Vagina (tissue), 2 donors: ENCODE measurements around the gene MPV17.

ENCODE experiments used
- CTCF ChIP-seq, 3 experiments: fragments of 450-650 bp in 2 of 3; fragments of 200-600 bp in 1 of 3; sonication (generic) in 1 of 3; IDR thresholded peaks; one replicate each; pipeline ENCODE4 v1.5.1; 2017 to 2019; ENCODE audit warnings: antibody characterized with exemption in 3 of 3, mild to moderate bottlenecking in 2 of 3, moderate library complexity in 2 of 3
- POLR2AphosphoS5 ChIP-seq, 2 donors: sonication (generic); formaldehyde crosslinking; IDR thresholded peaks; one replicate each; pipeline ENCODE4 v1.9.0; 2017; ENCODE audit warnings: antibody characterized with exemption in 2 of 2, mild to moderate bottlenecking in 2 of 2, low read depth in 1 of 2; ENCODE audit not compliant: insufficient read depth in 1 of 2

- no peak for TF ChIP-seq CTCF (IDR thresholded peaks at IDR 0.05)
- no peak for TF ChIP-seq POLR2AphosphoS5 (IDR thresholded peaks at IDR 0.05; ENCODE audit: insufficient read depth in 1 of 2, low read depth in 1 of 2)
These were observed 8.8 kb downstream of the MPV17 start for GRCh38 chr2:27313882-27314645.
